Measurements from ENCODE around the gene HEG1. TPM values are rescaled to one million over a fixed set of nuclear protein-coding genes. Genes with fewer than 3 reads are reported as not detected.

Gene HEG1
- total RNA-seq, 4 donors from 2014 or later: 9.8 to 27.1 (median 17.6) TPM

- H3K9me3 ChIP-seq: no peaks in the 10 kb centered on the region
- no peaks in the 10 kb centered on the region for H3K27me3 ChIP-seq
- DNase-seq: no peak
- TF ChIP-seq POLR2A (IDR thresholded peaks at IDR 0.05): no peak
- no peak for TF ChIP-seq CTCF (IDR thresholded peaks at IDR 0.05 in 4 of 5, conservative IDR thresholded peaks at IDR 0.05 in 1 of 5)
- intact Hi-C loops (cut with DNase I; ENCODE audit: low total_unique reads) (no loop called here), in situ Hi-C loops (cut with MboI; ENCODE audit: low sequenced_read_pairs in 4 of 4) (no loop called here)
- H3K4me1 ChIP-seq: no peaks in the 10 kb centered on the region
- H3K36me3 ChIP-seq: peaks cover 0 to 33% of the 10 kb centered on the region in 2 donors
- no peak for ATAC-seq
- no peak overlapping the region for H3K27ac ChIP-seq
- no peak overlapping the region for H3K4me3 ChIP-seq
These were observed 83.3 kb downstream of the HEG1 start for GRCh38 chr3:124972457-124972856.

DNA sequence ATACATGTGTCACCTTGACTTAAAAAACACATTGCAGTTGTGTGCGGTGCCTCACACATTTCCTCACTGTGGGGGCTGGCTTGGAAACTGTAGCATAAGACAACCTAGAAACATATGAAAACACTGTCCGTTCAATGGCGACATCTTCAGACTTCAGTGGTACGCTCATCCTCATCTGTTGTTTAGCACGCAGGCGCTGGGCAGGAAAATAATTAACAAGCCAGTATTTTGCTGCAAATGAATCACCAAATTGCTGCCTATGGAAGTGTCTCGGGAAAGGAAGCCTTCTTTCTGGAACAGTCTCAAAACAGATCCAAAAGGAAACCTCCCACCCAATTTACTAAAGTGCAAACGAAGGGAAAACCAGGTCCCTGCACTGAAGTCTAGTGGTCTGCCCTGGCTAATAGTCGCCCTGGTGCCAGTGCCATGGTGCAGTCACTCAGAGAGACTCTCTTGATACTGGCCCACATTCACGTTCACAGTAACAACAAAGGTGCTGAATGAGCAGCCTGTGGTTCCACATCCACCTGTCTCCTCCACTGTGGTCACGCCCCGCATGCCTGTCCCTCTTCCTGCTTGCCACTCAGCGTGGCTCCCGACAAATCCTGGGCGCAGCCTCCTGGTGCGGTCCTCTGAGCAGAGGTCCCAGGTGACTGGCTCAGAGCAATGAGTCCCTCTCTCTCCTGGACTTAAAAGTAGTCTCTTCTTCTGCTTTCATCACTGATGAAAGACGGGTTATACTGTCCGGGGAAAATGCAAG, 85.7 kb downstream of the HEG1 start:
- TF ChIP-seq CTCF (IDR thresholded peaks at IDR 0.05 in 4 of 5, conservative IDR thresholded peaks at IDR 0.05 in 1 of 5) (no peak), POLR2A (IDR thresholded peaks at IDR 0.05) (no peak)
- in situ Hi-C loops (cut with MboI; ENCODE audit: low sequenced_read_pairs in 4 of 4) (no loop called here), intact Hi-C loops (cut with DNase I; ENCODE audit: low total_unique reads) (no loop called here)
- H3K27me3 ChIP-seq: no peaks in the 10 kb centered on the region
- ATAC-seq (no peak), DNase-seq (no peak)
- H3K4me3 ChIP-seq: no peak overlapping the region
- H3K4me1 ChIP-seq: no peaks in the 10 kb centered on the region
- H3K27ac ChIP-seq: no peak overlapping the region
- no peaks in the 10 kb centered on the region for H3K9me3 ChIP-seq
- peaks cover 0 to 33% of the 10 kb centered on the region in 2 donors for H3K36me3 ChIP-seq

- intact Hi-C loops (cut with DNase I; ENCODE audit: low total_unique reads): no loop called here
- Histone ChIP-seq H3K36me3 (peaks cover 0 to 33% of the 10 kb centered on the region in 2 donors), H3K27ac (no peak overlapping the region), H3K27me3 (no peaks in the 10 kb centered on the region), H3K4me1 (no peaks in the 10 kb centered on the region), H3K4me3 (no peak overlapping the region), H3K9me3 (no peaks in the 10 kb centered on the region)
- TF ChIP-seq POLR2A (IDR thresholded peaks at IDR 0.05): no peak
- no peak for TF ChIP-seq CTCF (IDR thresholded peaks at IDR 0.05 in 4 of 5, conservative IDR thresholded peaks at IDR 0.05 in 1 of 5)
- in situ Hi-C loops (cut with MboI; ENCODE audit: low sequenced_read_pairs in 4 of 4): no loop called here
- no peak for DNase-seq
- ATAC-seq: no peak
These were observed 86.6 kb downstream of the HEG1 start for GRCh38 chr3:124969190-124969589.

DNA sequence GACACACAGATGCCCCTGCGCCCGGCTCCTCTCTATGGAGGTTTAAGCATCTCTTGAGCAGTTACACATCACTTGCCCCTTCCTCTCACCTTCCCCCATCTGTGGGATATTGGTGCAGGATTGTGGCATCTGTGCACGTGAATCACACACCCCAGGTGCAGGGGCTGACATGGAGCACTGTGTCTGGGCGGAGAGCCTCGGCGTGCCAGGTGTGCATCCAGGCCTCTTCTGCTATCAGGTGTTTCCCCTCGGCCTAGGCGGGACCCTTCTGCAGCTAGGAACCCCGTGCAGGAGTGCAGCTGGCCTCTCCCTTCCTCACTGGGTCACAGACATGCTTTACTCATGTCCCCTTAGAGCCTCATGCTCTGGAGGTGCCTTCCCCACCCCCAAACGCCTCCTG, 87.8 kb downstream of the HEG1 start:
- Histone ChIP-seq H3K27ac (no peak overlapping the region), H3K36me3 (peaks cover 0 to 26% of the 10 kb centered on the region in 2 donors), H3K4me3 (no peak overlapping the region), H3K9me3 (no peaks in the 10 kb centered on the region), H3K27me3 (no peaks in the 10 kb centered on the region), H3K4me1 (no peaks in the 10 kb centered on the region)
- DNase-seq: no peak
- in situ Hi-C loops (cut with MboI; ENCODE audit: low sequenced_read_pairs in 4 of 4): no loop called here
- TF ChIP-seq CTCF (IDR thresholded peaks at IDR 0.05 in 4 of 5, conservative IDR thresholded peaks at IDR 0.05 in 1 of 5): no peak
- ATAC-seq: no peak
- intact Hi-C loops (cut with DNase I; ENCODE audit: low total_unique reads): no loop called here

Measured in gastrocnemius medialis (tissue), 4 donors.